WTC11 (cell line): ENCODE results near the gene SNRNP35. TPM values are rescaled to one million over a fixed set of nuclear protein-coding genes. Genes with fewer than 3 reads are reported as not detected.
"Not testable (repeated sequence)": the region's sequence is repeated elsewhere in the genome, so short reads cannot be mapped to it uniquely, and the experiment has no call there.

ENCODE experiments used
- ATAC-seq: fragments of 200-7000 bp; cut with Tn5 transposase; 2 replicates; pipeline ENCODE4 v1.10.0; 2021; ENCODE audit warnings: mild to moderate bottlenecking, moderate library complexity
- CTCF ChIA-PET: fragments of 300-600 bp; sonication (Branson Sonifier 250); formaldehyde crosslinking; loops from one replicate; lab custom pipeline; 2021; ENCODE audit warnings: antibody characterized with exemption; lab: Charles Lee
- POLR2A ChIA-PET: fragments of 350-600 bp; sonication (Branson Sonifier 250); formaldehyde crosslinking; loops from one replicate; lab custom pipeline; 2021; ENCODE audit warnings: antibody characterized with exemption; lab: Charles Lee
- DNase-seq: peaks from one replicate; pipeline ENCODE4 v3.0.0; 2021; ENCODE audit warnings: low spot score
- H3K27ac Mint-ChIP-seq: 2 replicates; pipeline ENCODE4 v1.8.0; 2021; ENCODE audit warnings: mixed read lengths
- H3K27me3 Mint-ChIP-seq: 2 replicates; pipeline ENCODE4 v1.8.0; 2021; ENCODE audit warnings: low read depth, mild to moderate bottlenecking, moderate library complexity, mixed read lengths
- H3K36me3 Mint-ChIP-seq: 2 replicates; pipeline ENCODE4 v1.8.0; 2021; ENCODE audit warnings: mixed read lengths
- H3K4me1 Mint-ChIP-seq: 2 replicates; pipeline ENCODE4 v1.8.0; 2022; ENCODE audit warnings: mixed read lengths
- H3K4me3 Mint-ChIP-seq: 2 replicates; pipeline ENCODE4 v1.8.0; 2021; ENCODE audit warnings: mild to moderate bottlenecking, moderate library complexity, mixed read lengths
- H3K9me3 Mint-ChIP-seq: 2 replicates; pipeline ENCODE4 v1.8.0; 2021; ENCODE audit warnings: mixed read lengths
- ATF2 ChIP-seq: sonication (generic); formaldehyde crosslinking; IDR thresholded peaks from 2 replicates; pipeline ENCODE4 v1.8.1; 2022; ENCODE audit warnings: low read depth, missing genetic modification reagents, borderline replicate concordance
- CREM ChIP-seq: sonication (generic); formaldehyde crosslinking; IDR thresholded peaks from 2 replicates; pipeline ENCODE4 v1.8.1; 2022; ENCODE audit warnings: mild to moderate bottlenecking, missing genetic modification reagents, moderate library complexity
- ESRRA ChIP-seq: sonication (generic); formaldehyde crosslinking; IDR thresholded peaks from 2 replicates; pipeline ENCODE4 v1.8.1; 2022; ENCODE audit warnings: mild to moderate bottlenecking, missing genetic modification reagents, borderline replicate concordance
- FOXJ3 ChIP-seq: sonication (generic); formaldehyde crosslinking; IDR thresholded peaks from 2 replicates; pipeline ENCODE4 v1.9.0; 2021; ENCODE audit warnings: missing genetic modification reagents, mild to moderate bottlenecking, borderline replicate concordance
- NFE2L1 ChIP-seq: sonication (generic); formaldehyde crosslinking; IDR thresholded peaks from 2 replicates; pipeline ENCODE4 v1.8.1; 2023; ENCODE audit warnings: missing genetic modification reagents
- NR1H2 ChIP-seq: sonication (generic); formaldehyde crosslinking; IDR thresholded peaks from 2 replicates; pipeline ENCODE4 v1.9.0; 2021; ENCODE audit warnings: mild to moderate bottlenecking, moderate library complexity, missing genetic modification reagents
- NR2C2 ChIP-seq: sonication (generic); formaldehyde crosslinking; IDR thresholded peaks from 2 replicates; pipeline ENCODE4 v1.8.0; 2022; ENCODE audit warnings: mild to moderate bottlenecking, missing genetic modification reagents
- PREB ChIP-seq: sonication (generic); formaldehyde crosslinking; IDR thresholded peaks from 2 replicates; pipeline ENCODE4 v1.8.1; 2022; ENCODE audit warnings: mild to moderate bottlenecking, missing genetic modification reagents, moderate library complexity, borderline replicate concordance
- ZBTB21 ChIP-seq: sonication (generic); formaldehyde crosslinking; IDR thresholded peaks from 2 replicates; pipeline ENCODE4 v1.8.1; 2023; ENCODE audit warnings: mild to moderate bottlenecking, missing genetic modification reagents, borderline replicate concordance
- ZNF219 ChIP-seq: sonication (generic); formaldehyde crosslinking; IDR thresholded peaks from 2 replicates; pipeline ENCODE4 v1.8.0; 2023; ENCODE audit warnings: missing genetic modification reagents, mild to moderate bottlenecking, borderline replicate concordance
- ZNF232 ChIP-seq: sonication (generic); formaldehyde crosslinking; IDR thresholded peaks from 2 replicates; pipeline ENCODE4 v1.8.0; 2022; ENCODE audit warnings: mild to moderate bottlenecking, missing genetic modification reagents
- ZNF281 ChIP-seq: sonication (generic); formaldehyde crosslinking; IDR thresholded peaks from 2 replicates; pipeline ENCODE4 v1.8.0; 2023; ENCODE audit warnings: mild to moderate bottlenecking, missing genetic modification reagents
- ZNF396 ChIP-seq: fragments of 250-450 bp; sonication (Bioruptor Pico); IDR thresholded peaks from 2 replicates; pipeline ENCODE4 v1.8.0; 2021; ENCODE audit warnings: mild to moderate bottlenecking, moderate library complexity, borderline replicate concordance
- ZNF423 ChIP-seq: fragments of 250-450 bp; sonication (Bioruptor Pico); IDR thresholded peaks from 2 replicates; pipeline ENCODE4 v2.1.2; 2022; ENCODE audit warnings: mild to moderate bottlenecking, moderate library complexity
- ZNF512 ChIP-seq: sonication (generic); formaldehyde crosslinking; IDR thresholded peaks from 2 replicates; pipeline ENCODE4 v1.8.1; 2022; ENCODE audit warnings: missing genetic modification reagents, borderline replicate concordance
- ZNF532 ChIP-seq: fragments of 250-450 bp; sonication (Bioruptor Pico); IDR thresholded peaks from 2 replicates; pipeline ENCODE4 v1.9.0; 2021; ENCODE audit warnings: mild to moderate bottlenecking, borderline replicate concordance
- ZNF671 ChIP-seq: fragments of 250-450 bp; sonication (Bioruptor Pico); IDR thresholded peaks from 2 replicates; pipeline ENCODE4 v1.8.0; 2021; ENCODE audit warnings: mild to moderate bottlenecking
- total RNA-seq: library from RNA; stranded (reverse); gene quantifications from 3 replicates; pipeline ENCODE4 v1.2.3, GENCODE V29; 2021

SNRNP35 gene
- total RNA-seq, 1 experiment from 2014 or later, result 20.0 TPM

- TF ChIP-seq ZNF281 (CRISPR knock-in tag) (no peak), ESRRA (CRISPR knock-in tag) (no peak), NR2C2 (CRISPR knock-in tag) (no peak), ZBTB21 (CRISPR knock-in tag) (no peak), ZNF423 (CRISPR knock-in tag) (no peak), CREM (CRISPR knock-in tag) (no peak), PREB (CRISPR knock-in tag) (no peak), ZNF512 (CRISPR knock-in tag) (no peak), ATF2 (CRISPR knock-in tag) (no peak)
Observed at GRCh38 chr12:123449249-123449733, 8.6 kb upstream of the SNRNP35 start (continued).

DNA sequence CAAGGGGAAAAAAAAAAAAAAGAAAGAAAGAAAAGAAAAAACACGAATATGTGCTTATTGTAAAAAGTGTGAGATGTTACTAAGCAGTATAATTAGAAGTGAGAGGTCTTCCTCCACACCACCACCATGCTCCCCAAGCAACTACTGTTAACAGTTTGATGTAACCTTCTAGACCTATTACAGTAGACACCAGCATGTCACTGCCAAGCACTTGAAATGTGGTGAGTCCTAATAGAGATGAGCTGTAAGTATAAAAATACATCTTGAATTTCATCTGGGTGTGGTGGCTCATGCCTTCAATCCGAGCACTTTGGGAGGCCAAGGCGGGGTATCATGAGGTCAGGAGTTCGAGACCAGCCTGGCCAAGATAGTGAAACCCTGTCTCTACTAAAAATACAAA, 8.1 kb upstream of the SNRNP35 start:
- no peaks in the 10 kb centered on the region for H3K36me3 Mint-ChIP-seq
- no peak overlapping the region for H3K27ac Mint-ChIP-seq
- peaks cover 3% of the 10 kb centered on the region for H3K4me1 Mint-ChIP-seq
- CTCF ChIA-PET, result interaction anchor here (0.6 to 0.7 kb wide), 2 partner anchors 64 to 181 kb away, joined by 3 read pairs; no protein-coding TSS in a partner anchor
- no peak for DNase-seq
- no peaks in the 10 kb centered on the region for H3K9me3 Mint-ChIP-seq
- ATAC-seq, result no peak
- no peak overlapping the region for H3K4me3 Mint-ChIP-seq
- TF ChIP-seq ZNF219 (CRISPR knock-in tag) (no peak), NFE2L1 (no peak), FOXJ3 (CRISPR knock-in tag) (no peak)
- TF ChIP-seq, all 79 proteins: peak for 0
- POLR2A ChIA-PET, result no interaction called here
- H3K27me3 Mint-ChIP-seq, result no peaks in the 10 kb centered on the region

DNA sequence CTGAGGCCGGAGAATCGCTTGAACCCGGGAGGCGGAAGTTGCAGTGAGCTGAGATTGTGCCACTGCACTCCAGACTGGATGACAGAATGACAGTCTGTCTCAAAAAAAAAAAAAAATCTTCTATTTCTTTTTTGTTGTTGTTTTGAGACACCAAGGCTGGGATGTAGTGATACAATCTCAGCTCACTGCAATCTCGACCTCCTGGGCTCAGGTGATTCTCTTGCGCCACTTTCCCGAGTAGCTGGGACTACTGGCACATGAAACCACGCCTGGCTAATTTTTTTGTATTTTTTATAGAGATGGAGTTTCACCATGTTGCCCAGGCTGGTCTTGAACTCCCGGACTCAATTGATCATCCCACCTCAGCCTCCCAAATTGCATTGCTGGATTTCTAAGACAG, 7.3 kb upstream of the SNRNP35 start:
- ChIA-PET CTCF (interaction anchor here (0.7 kb wide), 1 partner anchor 65 kb away, joined by 3 read pairs; no protein-coding TSS in a partner anchor), POLR2A (interaction anchor here (0.7 kb wide), 1 partner anchor 196 kb away, joined by 3 read pairs; no protein-coding TSS in a partner anchor)
- DNase-seq (no peak), ATAC-seq (no peak)
- Mint-ChIP-seq H3K4me3 (no peak overlapping the region), H3K36me3 (no peaks in the 10 kb centered on the region), H3K27me3 (no peaks in the 10 kb centered on the region), H3K27ac (no peak overlapping the region), H3K9me3 (no peaks in the 10 kb centered on the region), H3K4me1 (peaks cover 3% of the 10 kb centered on the region)
- TF ChIP-seq ZNF671 (no peak), NR1H2 (CRISPR knock-in tag) (no peak), ZNF532 (CRISPR knock-in tag) (no peak), ZNF232 (CRISPR knock-in tag) (no peak), ZNF396 (no peak)

DNA sequence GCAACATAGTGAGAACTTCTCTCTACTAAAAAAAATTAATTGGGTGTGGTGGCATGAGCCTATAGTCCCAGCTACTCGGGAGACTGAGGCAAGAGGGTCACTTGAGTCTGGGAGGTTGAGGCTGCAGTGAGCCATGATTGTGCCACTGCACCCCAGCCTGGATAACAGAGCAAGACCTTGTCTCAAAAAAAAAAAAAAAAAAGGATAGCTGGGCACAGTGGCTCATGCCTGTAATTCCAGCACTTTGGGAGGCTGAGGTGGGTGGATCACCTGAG, 5.7 kb upstream of the SNRNP35 start:
- CTCF ChIA-PET, result interaction anchor here (0.7 to 1.3 kb wide), 2 partner anchors 42 to 130 kb away, joined by 3 to 6 read pairs; no protein-coding TSS in a partner anchor
- H3K4me3 Mint-ChIP-seq, H3K4me1 Mint-ChIP-seq, H3K36me3 Mint-ChIP-seq, DNase-seq, H3K27me3 Mint-ChIP-seq, ATAC-seq, H3K27ac Mint-ChIP-seq, H3K9me3 Mint-ChIP-seq: not testable (repeated sequence)
- POLR2A ChIA-PET, result interaction anchor here (0.6 to 0.7 kb wide), 4 partner anchors 31 to 505 kb away, joined by 3 to 7 read pairs (median 5); no protein-coding TSS in a partner anchor
